Measurements from ENCODE around the gene KCNJ1.

Gene KCNJ1

DNA sequence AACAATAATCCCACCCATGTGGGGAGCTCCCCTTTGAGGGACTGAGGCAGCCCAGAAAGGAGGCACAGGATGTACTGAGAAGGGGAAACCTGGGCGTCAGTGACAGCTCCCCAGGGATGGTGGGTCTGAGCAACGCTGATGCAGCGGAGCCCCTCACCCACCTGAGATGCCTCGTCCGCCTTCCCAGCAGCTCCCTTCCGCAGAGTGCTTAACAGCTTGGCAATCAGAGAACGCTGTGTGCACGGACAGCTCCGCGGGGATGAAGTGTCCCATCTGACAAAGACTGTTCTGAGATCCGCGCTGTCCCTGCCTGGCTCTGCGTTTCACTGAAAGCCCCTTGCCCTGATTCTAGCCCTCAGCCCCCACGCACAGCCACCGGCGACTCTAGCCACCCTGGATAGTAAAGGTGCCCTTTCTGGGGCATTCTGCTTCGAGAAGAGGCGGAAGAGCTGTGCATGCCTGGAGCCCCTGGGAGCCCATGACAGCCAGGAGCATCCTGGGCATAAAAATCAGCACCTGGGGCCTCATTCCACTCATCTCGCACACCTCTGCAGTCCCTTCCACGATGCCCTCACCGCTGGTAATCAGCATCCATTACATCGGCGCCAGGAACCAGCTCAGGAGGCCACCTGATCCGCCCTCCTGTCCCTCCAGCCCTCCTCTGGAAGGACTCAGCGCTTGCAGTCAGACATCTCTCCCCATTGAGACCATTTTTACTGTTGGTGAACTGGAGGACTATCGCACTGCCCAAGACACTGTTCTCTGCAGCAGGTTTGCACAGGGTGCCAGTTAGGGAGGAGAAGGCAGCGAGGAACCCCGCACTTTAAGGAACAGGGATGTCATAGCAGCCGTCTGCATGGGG, 34.8 kb upstream of the KCNJ1 start:
- no peak for DNase-seq

DNA sequence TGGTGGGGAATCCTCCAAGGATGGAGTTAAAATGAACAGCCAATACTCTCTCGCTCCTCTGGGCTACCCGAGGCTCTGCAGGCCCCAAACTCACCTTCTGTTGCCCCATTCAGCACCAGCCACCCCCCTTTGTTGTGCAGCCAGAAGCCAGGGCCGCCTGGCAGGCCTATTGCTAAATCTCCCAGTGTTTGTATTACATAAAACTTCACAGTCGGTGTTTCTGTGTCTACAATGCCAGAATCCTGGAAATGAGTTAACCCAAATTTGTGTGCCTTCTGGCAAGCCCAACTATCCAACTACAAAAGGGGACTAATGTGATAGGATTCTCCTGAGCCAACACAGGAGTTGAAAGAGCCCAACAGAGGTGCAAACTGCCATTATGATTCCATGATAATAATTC, 33.4 kb upstream of the KCNJ1 start:
- no peak for DNase-seq

DNA sequence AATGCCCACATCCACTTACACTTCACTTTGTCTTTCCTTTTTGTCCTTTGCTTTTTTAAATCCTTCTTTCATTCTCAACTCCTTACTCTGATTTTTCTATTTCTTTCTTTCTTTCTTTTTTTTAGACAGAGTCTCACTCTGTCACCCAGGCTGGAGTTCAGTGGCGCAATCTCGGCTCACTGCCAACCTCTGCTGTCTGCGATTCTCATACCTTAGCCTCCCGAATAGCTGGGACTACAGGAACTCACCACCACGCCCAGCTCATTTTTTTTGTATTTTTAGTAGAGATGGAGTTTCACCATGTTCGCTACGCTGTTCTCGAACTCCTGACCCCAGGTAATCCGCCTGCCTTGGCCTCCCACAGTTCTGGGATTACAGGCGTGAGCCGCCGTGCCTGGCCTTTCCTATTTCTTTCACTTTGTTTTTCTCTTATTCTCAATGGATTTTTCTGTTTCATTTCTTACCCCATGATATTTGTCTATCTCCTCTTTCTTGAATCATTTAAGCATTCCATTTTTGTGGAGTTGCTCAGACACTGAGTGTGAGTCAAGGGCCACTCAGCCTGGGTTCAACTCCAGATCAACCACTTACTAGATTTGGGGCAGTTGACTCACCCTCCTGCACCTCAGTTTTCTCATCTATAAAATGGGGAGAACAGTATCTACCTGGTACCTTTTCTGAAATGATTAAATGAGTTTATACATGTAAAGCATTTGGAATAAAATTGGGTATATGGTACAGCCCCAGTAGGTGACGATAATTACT, 31.7 kb upstream of the KCNJ1 start:
- no peak for DNase-seq

DNA sequence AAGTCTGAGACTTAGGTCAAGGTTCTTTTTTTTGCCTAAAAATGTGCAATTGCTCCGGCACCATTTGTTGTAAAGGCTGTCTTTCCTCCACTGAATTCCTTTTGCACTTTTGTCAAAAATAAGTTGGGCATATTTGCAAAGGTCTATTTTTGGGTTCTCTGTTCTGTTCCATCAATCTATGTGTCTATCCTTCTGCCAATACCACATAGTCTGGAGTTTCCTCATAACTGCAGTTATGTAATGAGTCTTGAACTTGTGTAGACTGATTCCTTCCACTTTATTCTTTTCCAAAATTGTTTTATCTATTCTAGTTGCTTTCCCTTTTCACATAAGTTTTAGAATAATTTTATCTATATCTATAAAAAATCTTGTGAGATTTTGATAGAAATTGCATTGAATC, 30.7 kb upstream of the KCNJ1 start:
- DNase-seq: no peak

GRCh38 chr11:128896356-128896755, 29.3 kb upstream of the KCNJ1 start:
- no peak for DNase-seq

- no peak for DNase-seq
Measured at GRCh38 chr11:128895526-128895925, 28.4 kb upstream of the KCNJ1 start.

- DNase-seq: no peak
Measured at GRCh38 chr11:128894685-128895084, 27.6 kb upstream of the KCNJ1 start.

DNA sequence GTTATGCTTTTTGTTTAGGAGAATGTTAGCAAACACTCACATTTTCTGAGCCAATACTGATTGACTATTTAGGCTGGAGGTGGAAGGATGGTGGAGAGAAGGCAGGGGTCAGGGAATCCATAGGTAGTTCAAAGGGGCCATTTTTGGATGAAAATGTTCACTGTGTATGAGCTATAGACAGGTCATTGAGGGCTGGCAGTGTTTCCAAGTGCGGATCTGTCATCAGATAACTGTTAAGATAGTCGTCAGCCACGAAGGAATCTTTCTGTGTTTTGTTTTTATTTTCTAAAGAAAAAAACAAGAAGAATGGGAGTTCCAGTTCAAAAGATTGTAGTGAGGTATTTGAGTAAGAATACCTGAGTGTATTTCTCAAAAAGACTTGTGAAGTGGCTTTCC, 27.2 kb upstream of the KCNJ1 start:
- no peak for DNase-seq

- DNase-seq: no peak
Measured at GRCh38 chr11:128893578-128894285, 26.6 kb upstream of the KCNJ1 start.

DNA sequence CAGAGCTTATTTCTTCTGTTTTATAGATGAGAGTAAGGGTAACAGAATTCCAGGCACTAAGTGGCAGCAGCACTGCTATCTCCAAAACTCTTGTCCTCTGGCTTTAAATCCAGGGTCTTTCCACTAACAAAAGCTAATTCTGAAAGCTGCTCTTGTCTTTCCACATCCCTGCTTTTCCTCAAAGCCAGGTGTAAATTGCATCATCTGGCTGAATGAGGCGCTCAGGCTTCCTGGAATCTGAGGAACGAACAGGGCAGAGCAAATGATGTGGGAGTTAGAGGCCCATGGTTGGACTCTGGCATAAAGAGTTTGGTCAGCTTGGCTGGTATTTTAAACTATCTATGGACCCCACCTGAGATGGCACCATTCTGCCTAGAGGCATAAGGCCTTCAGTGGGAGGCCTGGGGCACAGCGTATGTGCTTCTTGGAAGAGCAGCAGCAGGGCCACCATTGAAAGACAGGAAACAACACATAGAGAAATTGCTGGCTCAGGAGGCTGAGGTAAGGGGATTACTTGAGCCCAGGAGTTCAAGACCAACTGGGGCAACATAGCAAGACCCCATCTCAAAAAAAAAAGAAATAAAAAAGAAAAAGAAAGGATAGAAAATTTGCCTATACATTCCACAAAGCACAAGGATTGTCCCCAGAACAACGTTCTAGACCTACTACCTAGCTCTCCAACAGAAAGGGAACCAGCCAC, 25.9 kb upstream of the KCNJ1 start:
- no peak for DNase-seq

DNA sequence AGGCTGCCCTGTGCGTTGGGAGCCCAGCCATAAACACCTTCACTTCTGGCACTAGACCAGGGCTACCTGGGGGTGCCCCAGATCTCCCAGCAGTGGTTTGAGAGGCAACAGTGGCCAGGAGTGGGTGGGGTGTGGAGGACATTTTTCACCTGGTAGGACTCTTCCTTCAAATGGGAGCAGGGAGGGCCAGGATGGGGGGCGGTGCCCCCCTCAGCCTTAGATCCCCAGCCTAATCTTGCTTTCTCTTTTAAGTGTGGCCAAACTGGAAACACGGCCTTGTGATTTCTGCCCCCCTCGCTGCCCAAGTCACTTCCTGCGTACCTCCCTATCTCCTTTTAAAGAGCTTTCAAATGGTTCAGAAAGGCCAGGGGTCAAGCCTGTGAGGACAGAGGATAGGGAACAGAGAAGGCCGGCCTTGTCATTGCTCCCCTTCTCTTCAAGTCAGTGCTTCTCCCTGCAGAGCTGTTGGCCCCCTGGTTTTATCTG, 24.9 kb upstream of the KCNJ1 start:
- no peak for DNase-seq

DNA sequence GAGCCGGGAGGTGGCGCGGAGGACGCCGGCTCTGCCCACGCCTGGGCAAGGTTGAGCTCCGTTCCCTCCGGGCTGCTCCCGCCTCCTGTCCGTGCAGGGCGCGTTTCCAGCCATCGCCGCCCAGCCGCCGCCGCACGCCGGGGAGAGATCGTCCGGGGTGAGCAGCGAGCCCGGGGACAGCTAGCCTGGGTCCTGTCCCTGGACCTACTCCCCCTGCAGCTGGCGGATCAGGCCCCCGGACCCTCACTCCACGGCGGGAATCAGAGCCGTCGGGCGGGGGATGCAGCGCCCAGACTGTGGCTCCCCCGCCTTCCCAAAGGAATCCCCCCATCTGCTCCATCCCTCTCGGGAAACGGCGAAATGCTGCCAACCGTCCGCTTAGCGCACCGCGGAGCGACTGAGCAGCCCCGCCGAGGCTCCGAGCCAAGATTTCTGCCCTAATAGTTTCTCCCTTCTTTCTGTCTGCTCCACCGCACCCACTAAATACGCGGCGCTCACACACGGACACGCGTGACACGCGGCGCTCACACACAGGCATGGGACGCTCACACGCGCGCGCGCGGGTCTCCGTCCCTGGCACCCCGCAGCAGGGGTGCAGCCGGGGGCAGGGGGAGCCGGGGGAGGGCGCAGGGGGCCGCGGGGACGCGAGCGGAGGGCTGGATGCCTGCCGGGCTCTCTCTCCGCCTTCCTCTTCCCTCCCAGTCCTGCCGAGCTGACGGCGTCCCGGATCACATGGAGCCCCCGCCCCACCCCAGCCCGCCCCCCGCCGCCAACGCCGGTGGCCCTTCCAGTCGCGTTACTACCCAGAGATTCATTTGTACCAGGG, 23.7 kb upstream of the KCNJ1 start, which contains the start of gene KCNJ5:
Gene KCNJ5 (plus strand): TSS at position 814 of the 826 bp plus-strand sequence. CDS start 19,918 bp downstream, outside the sequence.
- DNase-seq: peak; percentile 67

- no peak for DNase-seq
Measured at GRCh38 chr11:128890216-128890542, 23.1 kb upstream of the KCNJ1 start.

- no peak for DNase-seq
Measured at GRCh38 chr11:128889657-128890213, 22.6 kb upstream of the KCNJ1 start.

GRCh38 chr11:128888034-128888985, 21.2 kb upstream of the KCNJ1 start:
- DNase-seq: no peak

DNA sequence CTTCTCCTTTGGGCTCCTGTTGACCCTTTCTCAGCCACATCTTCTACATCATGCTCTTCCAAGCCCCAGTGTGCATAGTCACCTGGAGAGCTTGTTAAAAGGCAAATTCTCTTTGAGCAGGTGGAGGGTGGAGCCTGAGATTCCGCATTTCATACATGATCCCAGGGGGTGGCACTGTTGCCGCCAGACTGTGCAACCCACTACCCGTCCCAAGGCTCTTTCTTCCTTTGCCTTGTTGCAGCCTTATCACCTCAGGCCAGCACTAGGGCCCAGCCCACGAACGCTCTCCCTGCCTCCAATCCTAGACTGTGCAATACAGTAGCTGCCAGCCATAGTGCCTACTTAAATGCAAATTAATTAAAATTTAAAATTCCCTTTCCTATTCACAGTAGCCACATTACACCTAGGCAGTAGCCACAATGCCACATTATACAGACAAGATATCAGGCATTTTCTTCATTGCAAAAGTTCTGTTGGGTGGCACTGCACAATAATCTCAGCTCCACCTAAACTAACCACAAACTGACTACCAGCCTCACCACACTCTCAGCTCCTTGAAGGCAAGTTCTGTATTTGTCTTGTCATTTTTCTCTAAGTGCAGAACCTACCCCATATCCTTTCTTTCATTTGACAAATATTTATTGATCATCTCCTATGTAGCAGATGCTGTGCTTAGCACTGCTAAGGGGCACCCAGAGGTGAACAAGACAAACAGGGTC, 19.5 kb upstream of the KCNJ1 start:
- no peak for DNase-seq

DNA sequence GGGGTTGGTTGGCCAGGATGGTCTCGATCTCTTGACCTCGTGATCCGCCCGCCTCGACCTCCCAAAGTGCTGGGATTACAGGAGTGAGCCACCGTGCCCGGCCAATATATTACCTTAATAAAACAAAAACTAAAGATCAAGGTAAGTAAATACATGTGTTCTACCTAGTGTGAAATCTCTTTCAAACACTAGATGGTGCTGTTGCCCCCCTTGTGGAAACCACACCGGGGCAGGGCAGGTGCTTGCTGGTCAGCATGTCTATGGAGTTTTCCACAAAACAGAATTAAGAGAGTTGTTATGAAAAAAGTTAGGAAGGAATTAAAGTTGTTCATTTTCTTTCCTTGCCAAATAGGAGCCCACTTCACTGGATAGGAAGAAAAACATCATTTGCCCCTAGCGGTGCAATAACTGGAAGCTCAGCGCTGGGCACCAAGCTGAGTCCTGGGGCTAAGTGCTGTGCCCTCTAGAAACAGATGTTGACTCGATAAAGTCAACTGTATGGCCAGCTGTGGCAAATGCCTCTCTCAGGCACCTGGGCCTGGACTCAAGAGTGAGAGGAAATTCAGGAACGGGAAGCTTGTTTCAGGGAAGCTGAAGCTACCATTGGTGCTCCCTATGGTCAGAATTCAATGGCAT, 17.7 kb upstream of the KCNJ1 start:
- DNase-seq: peak; percentile 78

- DNase-seq: no peak
Measured at GRCh38 chr11:128884054-128884453, 17.0 kb upstream of the KCNJ1 start.

DNA sequence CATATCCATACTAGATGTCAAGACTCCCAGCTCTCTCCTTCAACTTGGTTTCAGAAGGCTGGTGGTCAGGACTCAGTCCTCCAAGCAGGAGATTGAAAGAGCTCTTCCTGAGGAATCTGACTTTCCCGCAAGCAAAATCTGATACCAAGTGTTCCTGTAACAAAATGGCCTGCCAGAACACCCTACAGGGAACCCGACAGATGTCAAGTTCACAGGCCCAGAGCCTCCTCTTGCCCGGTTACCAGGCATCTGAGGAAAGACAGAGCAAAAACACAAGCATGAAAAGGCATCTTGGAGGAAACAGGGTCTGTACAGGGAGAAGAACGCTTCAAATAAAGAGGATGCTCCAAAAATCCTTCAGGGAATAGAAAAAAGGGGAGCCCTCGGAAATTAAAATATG, 15.4 kb upstream of the KCNJ1 start:
- no peak for DNase-seq

Data from femur (tissue), 1 donor.